Hematopoietic multipotent progenitor cell treated with erythropoietin and hydrocortisone succinate and interleukin-3 and kit ligand, for 15 days (in vitro differentiated cells): ENCODE data around the gene ABCB6.
"Not testable (repeated sequence)": the region's sequence is repeated elsewhere in the genome, so short reads cannot be mapped to it uniquely, and the experiment has no call there.

Experiments used
- DNase-seq: peaks from one replicate; pipeline ENCODE4 v3.0.0-alpha.2; 2015; ENCODE audit warnings: low spot score

The ABCB6 gene

DNA sequence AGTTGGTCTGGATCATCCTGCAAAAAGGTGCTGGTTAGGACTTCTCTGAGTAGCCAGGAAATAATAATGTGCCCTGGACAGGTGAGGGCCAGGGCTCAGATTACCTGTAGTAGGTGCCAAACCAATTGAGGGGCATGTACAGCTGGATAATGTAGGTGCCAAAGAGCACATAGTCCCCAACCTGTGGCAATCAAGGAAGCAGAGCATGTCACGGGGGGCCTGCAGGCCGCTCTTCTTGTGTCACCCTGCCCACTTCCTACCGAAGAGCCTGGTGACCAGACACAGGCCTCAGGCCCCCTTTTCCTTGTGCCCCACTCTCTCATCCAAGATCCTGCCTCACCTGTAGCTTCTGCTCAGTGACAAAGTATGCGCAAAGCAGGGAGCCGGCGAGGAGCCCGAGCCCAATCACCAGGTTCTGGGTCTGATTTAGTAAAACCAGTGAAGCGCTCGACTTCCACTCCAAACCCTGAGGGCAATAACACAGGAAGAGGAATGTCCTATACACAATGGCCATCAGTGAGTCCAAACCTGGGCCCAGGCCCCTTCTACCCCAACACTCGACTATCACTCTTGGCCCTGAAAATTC, 5.2 kb downstream of the ABCB6 start:
- DNase-seq = no peak

DNA sequence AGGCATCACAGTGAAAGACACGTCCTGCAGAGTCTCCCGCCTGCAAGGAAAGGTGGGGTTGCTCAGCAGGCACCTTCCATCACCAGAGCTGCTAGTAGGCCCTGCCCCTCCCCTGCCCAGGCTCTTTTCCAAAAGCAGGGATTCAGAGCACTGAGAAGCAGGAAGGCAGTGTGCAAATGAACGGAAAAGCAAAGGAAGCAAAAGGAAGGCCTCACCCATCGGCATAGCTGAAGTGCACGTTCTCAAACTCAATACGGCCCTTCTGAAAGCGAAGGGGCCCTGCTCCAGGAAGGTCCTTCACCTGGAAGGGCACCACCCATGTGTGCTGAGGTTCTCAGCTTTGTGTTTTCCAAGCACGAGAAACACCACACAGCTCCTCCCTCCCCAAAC, 5.7 kb downstream of the ABCB6 start:
- DNase-seq = no peak

DNA sequence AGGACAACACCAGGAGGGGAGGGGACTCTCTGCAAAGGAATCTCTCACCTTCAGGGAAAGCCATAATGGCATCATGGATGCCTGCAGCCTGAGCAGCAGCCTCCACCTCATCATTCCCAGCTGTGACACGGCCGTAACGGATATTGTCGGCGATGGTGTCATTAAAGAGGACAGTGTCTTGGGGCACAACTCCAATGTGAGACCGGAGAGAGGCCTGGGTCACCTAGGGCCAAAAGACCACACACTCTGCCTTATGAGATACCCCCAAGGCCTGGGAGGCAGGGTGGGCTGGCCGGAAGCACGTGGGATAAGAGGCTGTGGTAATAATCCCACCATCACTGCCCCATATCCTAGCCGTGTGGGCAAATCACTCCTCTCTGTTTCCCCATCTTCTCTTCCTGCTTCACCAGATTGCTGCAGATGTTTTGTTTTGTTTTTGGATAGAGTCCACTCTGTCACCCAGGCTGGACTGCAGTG, 7.8 kb downstream of the ABCB6 start:
- peak; percentile 1 for DNase-seq

DNA sequence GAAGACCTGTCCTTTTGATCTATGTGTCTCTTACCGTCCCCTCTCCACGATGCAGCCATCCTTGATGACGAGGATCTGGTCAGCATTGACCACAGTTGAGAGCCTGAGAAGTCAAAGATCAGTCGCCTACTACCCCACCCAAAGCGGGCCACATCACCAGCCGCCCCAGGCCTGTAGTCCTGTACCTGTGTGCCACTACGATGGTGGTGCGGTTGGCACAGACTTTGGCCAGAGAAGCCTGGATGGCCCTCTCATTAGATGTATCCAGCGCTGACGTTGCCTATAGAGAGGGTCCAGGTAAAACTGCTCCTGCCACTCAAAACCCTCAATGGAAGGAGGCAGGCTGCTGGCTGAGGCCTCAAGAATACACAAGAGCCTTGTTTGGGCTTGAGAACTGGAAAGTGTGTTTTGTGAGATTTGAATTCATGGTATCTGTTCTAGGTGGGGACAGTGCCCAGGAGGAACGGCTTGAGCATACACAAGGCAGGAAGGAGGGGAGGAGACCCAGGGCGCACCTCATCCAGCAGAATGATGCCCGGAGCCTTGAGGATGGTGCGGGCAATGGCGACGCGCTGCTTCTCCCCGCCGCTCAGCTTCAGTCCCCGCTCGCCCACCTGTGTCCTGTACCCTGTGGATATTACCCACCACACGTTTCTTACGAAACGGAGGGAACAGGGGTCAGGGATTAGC, 8.4 kb downstream of the ABCB6 start:
- DNase-seq = peak; percentile 3

DNA sequence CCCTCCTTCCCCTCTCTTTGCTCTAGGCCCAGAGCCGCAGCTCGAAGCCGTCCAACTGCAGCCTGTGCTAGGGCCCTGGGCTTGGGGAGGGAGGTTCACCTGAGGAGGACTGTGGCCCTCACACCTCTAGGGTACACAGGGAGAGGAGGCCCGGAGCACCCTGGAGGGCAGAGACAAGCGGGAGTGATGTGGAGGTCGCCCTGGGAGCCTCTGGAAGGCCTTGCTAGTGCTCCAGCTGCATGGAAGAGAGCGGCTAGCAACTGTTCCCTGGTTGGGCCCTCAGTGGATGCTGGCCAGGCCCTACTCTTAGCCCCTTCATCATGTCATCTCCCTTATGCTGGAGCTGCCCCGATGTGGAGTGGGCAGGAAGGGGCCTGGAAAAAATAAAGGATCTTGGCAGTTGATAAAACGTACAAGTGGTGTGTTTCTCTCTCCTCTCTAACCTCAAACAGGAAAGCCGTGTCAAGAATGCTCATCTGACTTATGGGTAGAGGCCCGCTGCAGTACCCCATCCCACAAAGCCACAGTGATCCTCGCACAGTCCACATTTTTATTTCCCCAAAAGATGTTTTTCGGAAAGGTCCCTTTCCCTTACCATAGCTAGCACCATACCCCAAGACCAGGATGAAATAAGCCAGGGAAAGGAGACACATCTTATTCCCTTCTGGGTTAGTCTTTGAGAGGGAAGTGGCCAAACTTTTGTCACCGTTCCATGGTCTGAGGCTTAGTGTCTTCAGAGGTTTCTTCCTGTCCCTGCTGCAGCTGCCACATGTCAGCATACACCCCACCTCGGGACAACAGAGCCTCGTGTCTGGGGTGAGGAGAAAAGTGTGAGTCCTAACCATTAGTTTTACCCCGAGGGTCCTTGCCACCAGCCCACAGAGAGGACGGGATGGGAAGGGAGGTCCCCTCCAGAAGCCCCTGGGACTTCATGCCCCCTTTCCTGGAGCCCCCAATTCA, 9.2 kb downstream of the ABCB6 start:
- peak; percentile 4 for DNase-seq

DNA sequence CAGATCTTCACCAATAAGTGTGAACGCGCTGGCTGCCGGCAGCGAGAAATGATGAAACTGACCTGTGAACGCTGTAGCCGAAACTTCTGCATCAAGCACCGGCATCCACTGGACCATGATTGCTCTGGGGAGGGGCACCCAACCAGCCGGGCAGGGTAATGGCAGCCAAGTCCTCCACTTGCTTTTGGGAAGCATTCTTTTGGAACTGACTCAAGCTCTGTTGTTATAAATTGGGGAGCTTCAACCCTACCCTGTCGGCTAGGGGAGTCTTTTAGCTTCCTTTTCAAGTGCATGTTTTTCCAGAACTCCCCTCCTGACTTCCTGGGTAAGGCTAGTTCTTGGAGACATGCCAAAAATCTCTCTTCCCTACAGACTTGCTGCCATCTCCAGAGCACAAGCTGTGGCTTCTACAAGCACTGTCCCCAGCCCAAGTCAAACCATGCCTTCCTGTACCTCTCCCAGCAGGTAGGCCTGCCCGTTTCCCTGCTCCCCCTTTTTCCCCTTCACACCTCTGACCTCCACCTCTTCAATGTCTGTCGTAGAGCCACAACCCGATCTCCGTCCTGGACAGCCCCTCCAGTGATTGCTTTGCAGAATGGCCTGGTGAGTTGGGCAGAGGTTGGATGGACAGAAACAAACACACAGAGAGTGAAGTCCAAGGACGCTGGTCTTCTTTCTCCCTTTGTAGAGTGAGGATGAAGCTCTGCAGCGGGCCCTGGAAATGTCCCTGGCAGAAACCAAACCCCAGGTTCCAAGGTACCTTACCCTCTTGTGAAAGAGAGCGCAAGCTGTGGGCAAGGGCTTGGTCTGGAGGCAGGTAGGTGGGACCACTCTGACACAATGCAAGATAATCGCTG, 10.6 kb downstream of the ABCB6 start:
- peak; percentile 20 for DNase-seq

DNA sequence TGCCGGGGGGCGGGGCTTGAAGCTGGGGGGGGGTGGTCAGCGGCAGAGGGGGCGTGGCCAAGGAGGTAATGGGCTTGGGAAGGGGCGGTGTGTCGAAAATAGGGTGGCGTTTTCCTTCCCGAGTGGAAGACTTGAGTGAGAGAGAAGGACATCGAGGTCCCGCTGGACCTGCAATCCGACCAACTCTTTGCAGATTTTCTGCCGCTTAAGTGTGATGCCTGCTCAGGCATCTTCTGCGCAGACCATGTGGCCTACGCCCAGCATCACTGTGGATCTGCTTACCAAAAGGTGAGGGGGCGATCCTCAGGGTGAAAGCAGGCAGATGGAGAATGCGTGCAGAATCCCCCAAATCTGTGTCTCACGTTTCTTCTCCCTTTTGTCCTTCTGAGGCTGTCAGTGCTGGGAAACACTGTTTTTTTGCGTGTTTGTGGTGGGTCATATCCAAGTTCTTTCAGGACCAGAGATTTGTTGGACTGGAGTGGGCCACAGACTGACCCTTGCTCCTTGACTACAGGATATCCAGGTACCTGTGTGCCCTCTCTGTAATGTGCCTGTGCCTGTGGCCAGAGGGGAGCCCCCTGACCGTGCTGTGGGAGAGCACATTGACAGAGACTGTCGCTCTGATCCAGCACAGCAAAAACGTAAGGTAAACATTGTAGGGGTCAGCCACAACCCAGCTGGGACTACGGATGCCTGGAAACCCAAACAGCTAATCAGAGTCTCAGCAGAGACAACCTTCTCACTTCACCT, 11.4 kb downstream of the ABCB6 start:
- no peak for DNase-seq

DNA sequence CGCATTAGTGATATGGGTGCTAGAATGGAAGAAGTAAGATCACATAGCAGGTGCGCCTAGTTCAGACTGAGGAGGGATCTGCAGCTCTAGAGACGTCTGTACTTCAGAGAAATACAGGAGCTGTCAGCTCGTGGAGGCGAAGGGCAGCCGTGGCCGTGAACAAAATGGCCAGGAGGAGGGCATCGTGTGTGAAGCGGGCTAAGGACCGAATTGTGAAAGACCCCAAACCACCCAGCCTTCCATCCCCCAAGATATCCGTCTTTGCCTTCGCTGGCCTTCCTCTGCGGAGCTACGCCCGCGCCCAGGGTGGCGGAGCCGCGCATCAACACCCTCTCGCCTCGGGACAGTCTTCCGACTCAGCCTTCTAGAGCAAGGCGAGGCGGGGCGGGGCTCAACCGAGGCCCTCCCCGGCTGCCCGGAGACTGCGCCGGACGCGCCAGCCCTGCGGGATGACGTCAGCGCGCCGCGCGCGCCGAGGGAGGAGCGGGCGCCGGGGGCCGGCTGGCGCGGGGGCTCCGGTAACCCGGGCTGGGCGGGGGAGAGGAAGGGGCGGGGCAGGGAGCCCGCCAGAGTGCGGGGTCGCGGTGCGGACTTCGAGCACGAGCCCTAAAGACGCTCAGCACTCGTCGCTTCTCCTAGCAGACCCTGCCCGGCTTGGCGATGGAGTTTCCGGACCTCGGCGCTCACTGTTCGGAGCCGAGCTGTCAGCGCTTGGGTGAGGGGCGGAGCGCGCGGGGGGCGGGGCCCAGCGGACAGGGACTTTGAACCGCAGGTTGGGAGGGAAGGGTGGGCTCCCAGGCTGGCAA, 12.2 kb downstream of the ABCB6 start, which contains the start of gene ZFAND2B:
Gene ZFAND2B (plus strand): TSS at position 455 of the 806 bp plus-strand sequence. CDS start 206 bp downstream, at position 661.
- DNase-seq = peak; percentile 94

DNA sequence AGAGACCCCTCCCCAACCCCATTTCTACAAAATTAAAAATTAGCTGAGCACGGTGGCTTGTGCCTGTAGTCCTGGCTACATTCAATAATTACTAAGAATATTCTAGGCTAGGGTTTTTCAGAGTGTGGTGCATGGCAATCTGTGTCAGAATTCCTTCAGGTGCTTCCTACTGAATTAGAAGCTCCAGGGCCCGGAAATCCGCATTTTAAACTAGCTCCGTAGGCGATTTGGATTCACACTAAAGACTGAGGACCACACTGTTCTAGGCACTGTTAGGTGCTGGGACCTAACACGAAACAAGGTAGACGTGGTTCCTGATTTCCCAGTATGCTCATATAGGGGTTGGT, 12.8 kb downstream of the ABCB6 start:
- DNase-seq = no peak

DNA sequence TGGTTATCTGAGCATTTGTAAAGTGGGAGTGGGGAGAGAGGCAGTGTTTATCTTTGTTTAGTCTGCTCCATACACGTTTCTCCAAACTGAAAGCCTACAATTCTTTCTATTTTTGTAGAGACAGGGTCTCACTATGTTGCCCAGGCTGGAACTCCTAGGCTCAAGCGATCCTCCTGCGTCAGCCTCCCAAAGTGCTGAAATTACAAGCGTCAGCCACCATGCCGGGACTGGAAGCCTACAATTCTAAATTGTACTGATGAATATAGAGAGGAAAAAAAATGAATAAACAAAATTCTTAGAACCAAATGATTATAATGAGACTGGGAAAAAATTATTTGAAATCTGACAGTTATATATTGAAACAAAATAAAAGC, 13.6 kb downstream of the ABCB6 start:
- DNase-seq = no peak

DNA sequence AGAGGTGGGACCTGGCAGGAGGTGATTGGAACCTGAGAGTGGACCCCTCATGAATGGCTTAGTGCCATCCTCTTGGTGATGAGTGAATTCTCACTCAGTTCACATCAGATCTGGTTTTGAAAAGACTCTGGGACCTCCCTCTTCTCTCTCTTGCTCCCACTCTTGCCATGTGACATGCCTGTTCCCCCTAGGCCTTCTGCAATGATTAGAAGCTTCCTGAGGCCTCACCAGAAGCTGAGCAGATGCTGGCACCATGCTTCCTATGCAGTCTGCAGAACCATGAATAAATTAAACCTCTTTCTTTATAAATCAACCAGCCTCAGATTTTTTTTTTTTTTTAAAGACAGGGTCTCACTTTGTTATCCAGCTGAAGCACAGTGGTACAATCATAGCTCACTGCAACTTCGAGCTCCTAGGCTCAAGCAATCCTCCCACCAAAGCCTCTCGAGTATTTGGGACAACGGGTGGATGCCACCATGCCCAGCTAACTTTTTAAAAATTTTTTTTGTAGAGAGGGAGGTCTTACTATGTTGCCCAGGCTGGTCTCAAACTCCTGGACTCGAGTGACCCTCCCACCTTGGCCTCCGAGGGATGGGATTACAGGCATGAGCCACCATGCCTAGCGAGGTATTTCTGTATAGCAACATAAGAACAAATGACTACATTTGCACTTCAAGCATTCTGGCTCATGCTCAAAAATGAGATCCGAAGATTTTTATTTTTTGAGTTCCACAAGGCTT, 14.2 kb downstream of the ABCB6 start:
- peak; percentile 3 for DNase-seq

DNA sequence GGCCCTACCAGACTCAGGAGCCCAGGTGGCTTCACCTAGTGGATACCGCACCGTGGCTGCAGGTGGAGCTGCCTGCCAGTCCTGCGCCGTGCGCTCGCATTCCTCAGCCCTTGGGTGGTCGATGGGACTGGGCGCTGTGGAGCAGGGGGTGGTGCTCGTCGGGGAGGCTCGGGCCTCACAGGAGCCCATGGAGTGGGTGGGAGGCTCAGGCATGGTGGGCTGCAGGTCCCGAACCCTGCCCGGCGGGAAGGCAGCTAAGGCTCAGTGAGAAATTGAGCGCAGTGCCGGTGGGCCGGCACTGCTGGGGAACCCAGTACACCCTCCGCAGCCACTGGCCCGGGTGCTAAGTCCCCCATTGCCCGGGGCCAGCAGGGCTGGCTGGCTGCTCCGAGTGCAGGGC, 17.4 kb downstream of the ABCB6 start:
- not testable (repeated sequence) for DNase-seq

DNA sequence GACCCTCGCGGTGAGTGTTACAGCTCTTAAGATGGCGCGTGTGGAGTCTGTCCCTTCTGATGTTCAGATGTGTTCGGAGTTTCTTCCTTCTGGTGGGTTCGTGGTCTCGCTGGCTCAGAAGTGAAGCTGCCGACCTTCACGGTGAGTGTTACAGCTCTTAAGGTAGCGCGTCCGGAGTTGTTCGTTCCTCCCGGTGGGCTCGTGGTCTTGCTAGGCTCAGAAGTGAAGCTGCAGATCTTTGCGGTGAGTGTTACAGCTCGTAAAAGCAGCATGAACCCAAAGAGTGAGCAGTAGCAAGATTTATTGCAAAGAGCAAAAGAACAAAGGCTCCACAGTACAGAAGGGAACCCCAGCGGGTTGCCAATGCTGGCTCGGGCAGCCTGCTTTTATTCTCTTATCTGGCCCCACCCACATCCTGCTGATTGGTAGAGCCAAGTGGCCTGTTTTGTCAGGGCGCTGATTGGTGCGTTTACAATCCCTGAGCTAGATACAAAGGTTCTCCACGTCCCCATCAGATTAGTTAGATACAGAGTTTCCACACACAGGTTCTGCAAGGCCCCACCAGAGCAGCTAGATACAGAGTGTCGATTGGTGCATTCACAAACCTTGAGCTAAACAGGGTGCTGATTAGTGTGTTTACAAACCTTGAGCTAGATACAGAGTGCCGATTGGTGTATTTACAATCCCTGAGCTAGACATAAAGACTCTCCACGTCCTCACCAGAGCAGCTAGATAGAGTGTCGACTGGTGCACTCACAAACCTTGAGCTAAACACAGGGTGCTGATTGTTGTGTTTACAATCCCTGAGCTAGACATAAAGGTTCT, 18.0 kb downstream of the ABCB6 start:
- peak; percentile 1 for DNase-seq

DNA sequence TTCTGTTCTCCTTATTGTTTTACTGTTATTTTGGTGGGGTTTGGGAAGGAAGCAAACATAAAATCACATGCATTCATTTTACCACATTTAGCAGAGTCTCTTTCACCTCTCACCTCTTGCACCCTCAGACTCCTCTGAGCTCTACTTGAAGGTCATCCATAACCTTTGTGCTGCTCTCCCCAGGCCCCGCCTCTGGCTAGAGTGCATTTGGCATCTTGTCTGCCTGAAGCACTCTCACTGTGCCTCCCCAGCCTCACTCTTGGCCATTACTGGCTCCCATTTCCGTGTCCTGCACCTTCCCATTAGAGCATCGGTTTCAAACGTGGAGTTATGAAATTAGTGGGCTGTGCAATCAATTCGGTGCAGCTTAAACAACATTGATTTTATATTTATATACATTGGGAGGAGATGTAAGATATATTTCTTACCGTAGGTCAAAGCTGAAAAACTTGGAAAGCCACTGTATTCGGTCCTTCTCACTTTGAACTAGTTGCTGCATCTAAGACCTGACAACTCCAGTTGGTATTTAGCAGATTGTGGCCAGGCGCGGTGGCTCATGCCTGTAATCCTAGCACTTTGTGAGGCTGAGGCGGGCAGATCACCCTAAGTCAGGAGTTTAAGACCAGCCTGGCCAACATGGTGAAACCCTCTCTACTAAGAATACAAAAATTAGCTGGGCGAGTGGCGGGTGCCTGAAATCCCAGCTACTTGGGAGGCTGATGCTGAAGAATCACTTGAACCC, 19.1 kb downstream of the ABCB6 start:
- DNase-seq = peak; percentile 1

DNA sequence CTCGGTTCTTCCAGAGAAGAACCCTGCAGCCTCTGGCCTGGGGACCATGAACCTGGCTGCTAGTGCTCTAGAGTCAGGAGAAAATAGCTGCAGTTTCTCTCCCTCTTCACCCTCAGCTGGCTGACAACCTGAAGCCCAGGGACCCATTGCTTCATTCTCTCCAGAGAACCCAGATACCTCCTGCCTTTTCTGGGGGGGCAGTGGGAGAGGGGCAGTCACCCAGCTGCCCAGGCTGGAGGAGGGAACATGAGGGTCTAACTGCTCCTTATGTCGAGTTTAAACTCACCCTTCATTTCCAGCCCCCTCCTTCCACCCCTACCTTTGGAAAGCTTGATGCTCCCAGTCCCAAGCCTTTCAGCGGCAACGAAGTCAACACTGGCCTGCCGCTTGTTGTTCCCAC, 19.8 kb downstream of the ABCB6 start:
- DNase-seq = peak; percentile 1

DNA sequence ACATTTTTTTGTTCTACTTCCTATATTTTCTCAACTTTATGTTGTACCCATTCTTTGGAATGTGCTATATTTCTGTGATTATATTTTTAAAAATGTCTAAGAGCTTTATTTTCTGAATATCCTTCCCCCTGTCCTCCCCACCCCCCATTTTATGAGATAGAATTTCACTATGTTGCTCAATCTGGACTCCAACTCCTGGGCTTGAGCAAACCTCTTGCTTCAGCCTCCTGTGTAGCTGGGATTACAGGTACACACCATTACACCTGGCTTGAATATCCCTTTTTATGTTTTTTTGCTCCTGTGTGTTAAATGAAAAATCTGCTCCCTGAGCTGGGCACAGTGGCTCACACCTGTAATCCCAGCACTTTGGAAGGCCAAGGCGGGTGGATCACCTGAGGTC, 21.4 kb downstream of the ABCB6 start:
- DNase-seq = no peak

DNA sequence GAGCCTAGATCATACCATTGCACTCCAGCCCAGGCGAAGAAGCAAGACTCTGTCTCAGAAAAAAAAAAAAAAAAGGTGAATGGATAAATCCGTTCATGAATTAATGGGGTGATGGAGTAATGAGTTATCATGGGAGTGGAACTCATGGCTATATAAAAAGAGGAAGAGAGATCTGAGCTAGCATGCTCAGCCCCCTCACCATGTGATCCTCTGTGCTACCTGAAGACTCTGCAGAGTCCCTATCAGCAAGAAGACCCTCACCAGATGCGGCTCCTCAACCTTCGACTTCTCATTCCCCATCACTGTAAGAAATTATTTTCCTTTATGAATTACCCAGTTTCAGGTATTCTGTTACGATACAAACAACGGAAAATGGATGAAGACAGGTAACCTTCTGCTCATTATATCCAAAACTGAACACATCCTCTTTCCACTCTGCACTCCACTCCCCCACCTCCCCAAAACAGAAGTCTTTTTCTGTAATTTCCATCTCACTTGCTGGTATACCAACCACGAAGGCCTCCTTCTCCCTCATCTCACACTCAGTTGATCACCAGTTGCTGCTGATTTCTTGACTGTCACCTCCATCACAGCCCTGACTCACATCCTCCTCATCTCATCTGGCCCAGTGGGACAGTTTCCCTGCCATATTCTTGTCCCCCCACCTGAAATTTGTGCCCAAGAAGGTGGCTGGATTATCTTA, 31.9 kb downstream of the ABCB6 start:
- no peak for DNase-seq
